Smooth muscle cell of the brain vasculature (primary cell): ENCODE measurements around the gene PCBP3.

Experiments
- DNase-seq: peaks from one replicate; pipeline ENCODE4 v3.0.0-alpha.2; 2012; ENCODE audit warnings: low read depth, low spot score

Gene PCBP3

DNA sequence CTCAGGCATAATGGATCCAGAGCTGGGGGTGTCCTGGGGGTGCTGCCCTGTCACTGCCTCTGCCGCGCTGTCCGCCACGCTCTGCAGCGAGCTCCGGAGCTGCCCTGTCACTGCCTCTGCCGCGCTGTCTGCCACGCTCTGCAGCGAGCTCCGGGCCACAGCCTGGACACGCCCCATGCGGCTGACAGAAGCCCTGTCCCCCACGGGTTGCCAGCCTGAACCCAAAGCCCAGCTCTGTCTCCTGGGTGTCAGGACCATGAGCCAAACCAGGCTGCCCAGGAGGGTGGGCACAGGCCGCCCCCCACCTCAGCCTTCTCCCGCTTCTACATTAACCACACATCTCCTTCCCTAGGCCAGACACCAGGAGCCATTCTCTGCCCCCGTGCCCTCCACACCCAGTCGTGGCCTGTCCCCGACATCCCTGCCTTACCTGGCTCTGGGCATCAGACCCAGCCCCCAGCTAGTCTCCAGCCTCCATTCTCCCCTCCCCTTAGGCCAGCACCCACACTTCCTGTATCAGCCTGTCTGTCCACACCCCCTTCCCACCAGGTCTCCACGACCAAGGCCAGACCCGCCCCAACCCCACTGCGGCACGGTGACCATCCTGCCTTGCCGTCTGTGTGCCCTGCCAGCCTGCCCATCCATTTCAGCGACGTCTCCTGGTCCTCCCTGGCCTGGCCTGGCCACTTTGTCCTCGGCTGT is 265.2 kb downstream of the PCBP3 start:
- DNase-seq, result no peak

DNA sequence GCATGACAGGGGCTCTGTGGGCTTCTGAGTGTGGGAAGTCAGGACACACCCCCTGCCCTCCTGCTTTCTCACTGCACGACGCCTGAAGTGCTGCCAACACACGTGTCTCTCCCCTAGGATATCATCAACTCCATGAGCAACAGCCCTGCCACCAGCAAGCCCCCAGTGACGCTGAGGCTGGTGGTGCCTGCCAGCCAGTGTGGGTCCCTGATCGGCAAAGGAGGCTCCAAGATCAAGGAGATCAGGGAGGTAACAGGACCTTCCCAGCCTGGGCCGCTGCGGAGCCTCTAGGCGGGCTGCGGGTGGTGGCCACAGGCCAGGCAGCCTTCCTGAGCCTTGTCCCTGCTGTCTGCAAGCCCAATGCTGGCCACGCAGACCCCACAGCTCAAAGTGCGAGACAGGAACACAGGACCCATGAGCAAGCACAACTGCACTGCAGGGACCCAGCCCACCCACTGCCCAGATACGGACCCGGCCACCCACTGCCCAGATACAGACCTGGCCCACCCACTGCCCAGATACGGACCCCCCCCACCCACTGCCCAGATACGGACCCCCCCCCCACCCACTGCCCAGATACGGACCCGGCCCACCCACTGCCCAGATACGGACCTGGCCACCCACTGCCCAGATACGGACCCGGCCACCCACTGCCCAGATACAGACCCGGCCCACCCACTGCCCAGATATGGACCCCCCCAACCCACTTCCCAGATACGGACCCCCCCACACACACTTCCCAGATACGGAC is 265.9 kb downstream of the PCBP3 start:
- no peak for DNase-seq

- DNase-seq, result no peak
Observed at GRCh38 chr21:45910155-45910547, 266.6 kb downstream of the PCBP3 start.

DNA sequence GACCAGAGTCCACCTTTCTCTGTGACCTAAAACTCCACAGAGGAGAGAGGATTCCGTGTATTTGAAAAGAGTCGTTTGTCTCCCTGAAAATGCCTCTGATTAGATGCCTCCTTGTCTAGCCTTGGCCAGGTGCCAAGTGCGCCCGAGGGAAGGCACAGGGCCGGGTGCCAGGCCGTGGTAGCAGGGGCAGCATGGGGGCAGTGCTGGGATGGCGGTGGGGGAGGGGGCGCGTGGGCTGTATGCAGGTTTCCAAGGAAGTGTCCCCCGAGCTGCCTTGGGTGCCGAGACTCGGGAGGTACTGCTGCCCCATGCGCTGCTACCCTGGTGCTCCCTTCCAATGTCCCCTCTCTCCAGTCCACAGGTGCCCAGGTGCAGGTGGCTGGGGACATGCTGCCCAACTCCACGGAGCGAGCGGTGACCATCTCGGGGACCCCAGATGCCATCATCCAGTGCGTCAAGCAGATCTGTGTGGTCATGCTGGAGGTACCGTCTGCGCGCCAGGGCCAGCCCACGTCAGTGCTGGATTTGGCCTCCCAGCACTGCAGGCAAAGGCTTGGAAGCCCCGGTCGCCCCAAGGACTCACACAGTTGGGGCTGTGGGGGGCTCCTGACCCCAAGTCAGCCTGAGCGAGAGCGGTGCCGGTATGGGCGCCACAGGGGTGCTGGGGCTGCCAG is 267.2 kb downstream of the PCBP3 start:
- no peak for DNase-seq

GRCh38 chr21:45911806-45912325 is 268.3 kb downstream of the PCBP3 start:
- DNase-seq, result no peak

DNA sequence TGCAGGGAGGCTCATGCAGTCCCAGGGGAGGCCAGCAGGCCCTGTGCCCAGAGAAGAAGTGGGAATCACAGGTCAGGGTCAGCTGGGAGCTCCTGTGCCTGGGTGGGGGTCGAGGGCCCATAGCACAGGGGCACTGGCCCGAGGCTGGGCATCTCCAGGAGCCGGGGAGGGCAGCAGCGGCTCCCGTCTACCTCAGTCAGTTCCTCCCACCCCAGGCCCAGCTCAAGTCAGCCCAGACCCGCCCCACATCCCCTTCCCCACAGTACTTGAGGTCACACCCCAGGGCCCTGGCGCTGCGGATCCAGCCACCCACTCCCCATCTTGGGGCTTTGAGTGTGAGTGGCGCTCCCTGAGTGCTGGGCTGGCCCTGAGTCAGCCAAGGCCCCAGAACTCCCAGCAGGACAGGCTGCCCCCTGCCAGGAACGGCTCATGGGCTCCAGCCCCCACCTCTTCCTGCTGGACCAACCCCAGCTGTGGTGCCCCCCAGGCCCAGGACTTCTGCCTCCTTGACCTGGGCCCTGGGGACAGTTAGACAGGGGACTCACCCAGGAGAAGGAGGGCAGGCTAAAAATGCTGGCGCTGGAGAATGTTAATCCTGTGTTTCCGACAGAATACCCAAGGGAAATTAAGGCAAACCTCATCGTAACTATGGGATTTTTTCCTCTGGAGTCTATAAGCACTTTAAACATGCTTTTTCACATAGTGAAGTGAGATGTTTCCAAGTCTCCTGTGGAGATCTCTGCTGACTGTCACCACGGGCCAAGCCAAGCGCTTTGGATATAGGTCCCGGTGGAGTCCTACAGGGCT is 269.3 kb downstream of the PCBP3 start:
- no peak for DNase-seq

- no peak for DNase-seq
Observed at GRCh38 chr21:45913418-45913765, 269.9 kb downstream of the PCBP3 start.

DNA sequence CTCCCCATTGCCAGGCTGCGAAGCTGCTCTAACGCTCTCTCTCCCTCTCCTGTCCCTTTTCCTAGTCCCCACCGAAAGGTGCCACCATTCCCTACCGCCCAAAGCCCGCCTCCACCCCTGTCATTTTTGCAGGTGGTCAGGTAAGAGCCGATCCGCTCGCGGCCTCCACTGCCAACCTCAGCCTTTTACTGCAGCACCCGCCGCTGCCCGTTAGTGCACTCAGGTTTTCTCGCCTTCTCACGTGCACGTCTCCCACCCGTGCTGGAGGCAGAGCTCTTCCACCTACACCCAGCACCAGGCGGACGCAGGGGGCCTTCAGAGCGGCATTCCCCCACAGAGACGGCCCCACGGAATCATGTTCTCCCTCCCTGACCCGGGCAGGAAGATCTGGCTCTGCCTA is 270.4 kb downstream of the PCBP3 start:
- DNase-seq, result no peak

DNA sequence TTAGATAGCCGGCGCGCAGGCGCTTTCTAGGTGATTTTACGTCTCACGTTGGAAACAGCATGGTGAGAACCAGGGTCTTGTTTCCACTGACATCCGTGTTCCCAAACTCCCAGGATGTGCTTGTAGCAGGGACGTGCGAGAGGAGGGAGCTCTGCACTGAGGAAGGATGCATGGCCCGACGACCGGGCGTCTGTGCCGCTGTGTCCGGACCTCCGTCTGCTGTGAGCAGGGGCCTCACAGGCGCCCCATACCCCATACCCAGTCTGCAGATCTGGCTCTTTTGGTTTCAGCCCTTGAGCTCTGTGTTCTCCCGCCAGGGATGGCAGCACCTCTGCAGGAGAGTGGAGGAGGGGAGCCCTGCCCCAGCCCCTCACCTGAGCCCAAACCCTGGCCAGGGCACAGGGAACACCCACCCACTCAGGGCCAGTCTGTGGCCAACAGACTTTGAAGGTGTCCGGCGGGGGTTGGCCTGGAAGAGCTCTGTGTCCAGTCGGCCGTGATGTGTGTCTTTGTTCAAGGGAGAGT is 270.9 kb downstream of the PCBP3 start:
- DNase-seq, result no peak

DNA sequence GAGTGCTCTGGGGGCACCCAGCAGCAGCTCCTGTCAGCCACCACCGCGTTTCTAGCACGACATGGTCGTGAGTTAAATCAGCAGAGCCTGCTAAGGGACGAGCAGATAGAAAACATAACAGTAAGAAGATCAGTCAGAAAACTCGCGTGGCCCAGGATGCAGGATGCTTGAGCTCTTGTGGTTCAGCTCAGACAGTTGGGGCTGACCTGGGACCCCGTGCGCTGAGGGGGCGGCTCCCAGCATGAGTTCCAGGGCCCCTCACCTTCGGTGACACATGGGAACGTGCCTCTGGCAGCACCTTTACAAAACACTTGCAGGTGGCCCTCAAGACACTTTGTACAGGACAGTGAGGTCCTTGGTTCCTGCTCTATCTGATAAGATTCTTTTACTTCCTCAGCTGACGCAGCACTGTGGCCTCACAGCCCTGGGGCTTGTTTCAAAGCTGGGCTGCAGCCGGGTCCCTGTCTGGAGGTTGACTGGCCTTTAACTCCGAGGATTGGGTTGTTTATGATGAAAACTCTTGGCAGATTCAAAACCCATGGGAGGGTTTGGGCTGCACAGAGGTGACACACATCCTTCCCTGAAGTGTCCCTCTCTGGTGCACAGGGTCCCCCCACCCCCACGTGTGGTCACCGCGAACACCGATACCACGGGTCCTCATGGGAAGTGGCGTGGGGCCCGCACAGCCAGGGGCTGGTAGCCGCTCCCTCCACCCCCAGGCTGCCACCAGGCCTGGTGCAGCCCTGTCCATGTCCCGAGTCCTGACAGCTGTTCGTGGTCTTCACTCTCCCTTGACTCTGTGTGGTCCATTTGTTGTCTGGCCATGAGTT is 272.7 kb downstream of the PCBP3 start:
- no peak for DNase-seq

GRCh38 chr21:45917241-45917640 is 273.7 kb downstream of the PCBP3 start:
- DNase-seq, result no peak

- DNase-seq, result no peak
Observed at GRCh38 chr21:45918011-45918410, 274.5 kb downstream of the PCBP3 start.

- no peak for DNase-seq
Observed at GRCh38 chr21:45918835-45919447, 275.4 kb downstream of the PCBP3 start.

- DNase-seq, result no peak
Observed at GRCh38 chr21:45919593-45919992, 276.1 kb downstream of the PCBP3 start.

DNA sequence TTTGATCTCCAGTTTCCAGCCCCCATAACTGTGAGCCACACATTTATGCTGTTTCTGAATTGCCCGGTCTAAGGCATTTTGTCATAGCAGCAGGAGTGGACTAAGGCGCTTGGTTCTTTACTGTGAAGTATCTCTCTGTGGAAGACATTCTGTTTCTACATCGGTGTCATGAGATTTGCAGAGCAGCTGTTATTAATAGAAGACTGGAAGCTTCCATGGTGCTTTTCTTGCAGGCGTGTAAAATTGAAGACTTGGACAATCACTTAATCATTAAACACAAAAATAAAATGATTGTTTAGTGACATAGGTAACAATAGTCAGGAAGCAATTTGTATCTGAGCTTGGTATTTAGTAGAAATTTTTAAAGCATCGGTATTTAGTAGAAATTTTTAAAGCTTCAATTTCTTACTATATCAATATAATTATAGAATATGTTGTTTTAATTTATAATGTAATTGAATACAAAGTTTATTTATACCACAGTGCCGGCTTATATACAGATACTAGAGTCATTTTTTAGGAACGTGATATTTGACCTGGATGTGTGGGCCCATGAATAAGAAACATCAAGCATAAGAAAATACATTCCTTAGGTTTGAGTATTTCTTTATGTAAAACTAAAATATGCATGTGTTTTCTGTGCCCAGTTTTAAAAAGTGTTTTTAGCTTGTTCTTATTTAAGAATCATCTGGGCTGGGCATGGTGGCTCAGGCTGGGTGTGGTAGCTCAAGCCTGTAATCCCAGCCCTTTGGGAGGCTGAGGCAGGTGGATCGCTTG is 277.5 kb downstream of the PCBP3 start:
- no peak for DNase-seq

DNA sequence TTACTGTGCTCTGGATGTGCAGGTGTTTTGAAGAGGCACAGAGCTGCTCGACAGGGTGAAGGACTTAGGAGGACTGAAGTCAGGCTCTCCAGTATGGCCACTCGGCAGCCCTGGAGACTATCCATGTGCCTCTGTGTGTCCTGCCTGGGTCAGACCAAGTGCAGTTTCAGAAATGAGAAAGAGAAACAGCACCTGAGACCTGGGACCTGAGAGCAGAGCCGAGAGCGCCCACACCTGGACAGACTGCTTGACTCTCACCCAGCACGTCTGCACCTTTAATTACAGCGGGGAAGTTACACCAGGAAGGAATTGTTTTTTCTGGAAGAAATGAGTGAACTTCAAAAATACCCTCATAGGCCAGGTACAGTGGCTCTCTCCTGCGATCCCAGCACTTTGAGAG is 278.4 kb downstream of the PCBP3 start:
- DNase-seq, result no peak

DNA sequence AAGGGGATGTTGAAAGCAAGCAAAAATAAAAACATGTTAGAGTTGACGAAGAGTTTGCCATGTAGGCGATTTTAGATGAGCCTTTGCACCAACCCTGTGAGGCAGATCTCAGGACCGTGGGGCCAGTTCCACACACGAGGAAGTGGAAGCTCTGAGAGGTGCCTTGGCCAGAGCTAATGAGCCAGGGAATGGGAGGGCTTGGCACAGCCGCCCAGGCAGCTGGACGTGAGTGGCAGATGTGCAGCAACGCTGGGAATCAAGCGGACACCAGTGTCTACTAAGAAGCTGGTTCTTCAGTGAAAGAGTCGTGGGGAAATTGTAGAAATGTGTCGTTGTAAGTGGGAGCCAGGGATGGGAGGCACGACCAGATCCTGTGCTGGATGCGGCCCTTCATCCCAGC is 279.1 kb downstream of the PCBP3 start:
- DNase-seq, result no peak

GRCh38 chr21:45923146-45923545 is 279.6 kb downstream of the PCBP3 start:
- peak; percentile 62 for DNase-seq

GRCh38 chr21:45926281-45926680 is 282.8 kb downstream of the PCBP3 start:
- no peak for DNase-seq
